ENCODE measurements around the gene MS4A8. TPM values are rescaled to one million over a fixed set of nuclear protein-coding genes. Genes with fewer than 3 reads are reported as not detected.
"Not testable (repeated sequence)": the region's sequence is repeated elsewhere in the genome, so short reads cannot be mapped to it uniquely, and the experiment has no call there.

MS4A8 gene
- total and polyA plus RNA-seq, 2 of the 4 experiments (the other 2 are of a cell fraction): not detected

DNA sequence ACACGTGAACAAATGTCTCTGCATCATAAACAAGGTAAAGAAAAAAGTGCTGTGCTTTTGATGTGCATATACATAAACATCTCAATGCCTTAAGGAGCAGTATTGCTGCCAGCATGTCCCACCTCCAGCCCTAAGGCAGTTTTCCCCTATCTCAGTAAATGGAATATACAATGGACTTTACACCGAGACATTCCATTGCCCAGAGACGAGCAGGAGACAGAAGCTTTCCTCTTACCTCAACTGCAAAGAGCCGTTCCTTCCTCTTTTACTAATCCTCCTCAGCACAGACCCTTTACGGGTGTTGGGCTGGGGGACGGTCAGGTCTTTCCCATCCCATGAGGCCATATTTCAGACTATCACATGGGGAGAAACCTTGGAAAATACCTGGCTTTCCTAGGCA, 14.0 kb downstream of the MS4A8 start:
- H4K20me1 ChIP-seq (ENCODE audit: insufficient read depth, low read length); intact Hi-C loops (cut with micrococcal nuclease); BruUV-seq (replicated peaks); H3K4me3 ChIP-seq (ENCODE audit: insufficient read depth, low read depth, low read length); H2AK5ac ChIP-seq (ENCODE audit: low read depth, low read length); H2BK15ac ChIP-seq (ENCODE audit: low read depth, low read length); H4K5ac ChIP-seq (ENCODE audit: low read depth, low read length); H3K18ac ChIP-seq (ENCODE audit: low read depth, low read length); H3K4me2 ChIP-seq (ENCODE audit: low read depth, low read length); H3K27me3 ChIP-seq (ENCODE audit: control insufficient read depth, insufficient read depth, low read length); H4K8ac ChIP-seq (ENCODE audit: low read depth in 2 of 2, low read length in 2 of 2); DNase-seq; H3K36me3 ChIP-seq (ENCODE audit: control insufficient read depth, insufficient read depth, low read length); H3K27ac ChIP-seq (ENCODE audit: insufficient read depth, low read length); H3K23ac ChIP-seq (ENCODE audit: low read depth, low read length); CTCF ChIA-PET; H3K79me1 ChIP-seq (ENCODE audit: low read depth in 1 of 2, low read length in 2 of 2); H2BK5ac ChIP-seq (ENCODE audit: low read depth, low read length, poor library complexity, severe bottlenecking); H2AK9ac ChIP-seq (replicated peaks; ENCODE audit: low read depth, low read length, poor library complexity); H3K9ac ChIP-seq (ENCODE audit: low read depth, low read length); H3K9me1 ChIP-seq (ENCODE audit: insufficient read depth, low read length); H3K4ac ChIP-seq (ENCODE audit: low read depth, low read length); H2BK20ac ChIP-seq (ENCODE audit: low read depth, low read length); H3K56ac ChIP-seq (ENCODE audit: extremely low read depth, insufficient read depth, low read length); ATAC-seq (ENCODE audit: low read depth); dilution Hi-C loops (cut with HindIII; ENCODE audit: low sequenced_read_pairs, unreplicated experiment); POLR2A ChIA-PET (ENCODE audit: unreplicated experiment); H3K9me3 ChIP-seq (ENCODE audit: control insufficient read depth, insufficient read depth, low read length); H3K14ac ChIP-seq (replicated peaks; ENCODE audit: low read depth, low read length); H2BK120ac ChIP-seq (ENCODE audit: low read depth, low read length); H2AFZ ChIP-seq (replicated peaks; ENCODE audit: low read length, poor library complexity); H3K4me1 ChIP-seq (ENCODE audit: control insufficient read depth, insufficient read depth, low read length); in situ Hi-C loops (cut with MboI; ENCODE audit: low sequenced_read_pairs); H4K91ac ChIP-seq (ENCODE audit: insufficient read depth, low read depth, low read length): not testable (repeated sequence)
- 80% methylated on average over 1 of the region's 6 CpGs; no CpG with 5 or more reads in 1 of the 2 experiments for WGBS, 2 experiments (ENCODE audit: extremely low coverage in 2 of 2, insufficient read length in 1 of 2)

All from IMR-90 (cell line).